ENCODE measurements around the gene GPX1.

DNA sequence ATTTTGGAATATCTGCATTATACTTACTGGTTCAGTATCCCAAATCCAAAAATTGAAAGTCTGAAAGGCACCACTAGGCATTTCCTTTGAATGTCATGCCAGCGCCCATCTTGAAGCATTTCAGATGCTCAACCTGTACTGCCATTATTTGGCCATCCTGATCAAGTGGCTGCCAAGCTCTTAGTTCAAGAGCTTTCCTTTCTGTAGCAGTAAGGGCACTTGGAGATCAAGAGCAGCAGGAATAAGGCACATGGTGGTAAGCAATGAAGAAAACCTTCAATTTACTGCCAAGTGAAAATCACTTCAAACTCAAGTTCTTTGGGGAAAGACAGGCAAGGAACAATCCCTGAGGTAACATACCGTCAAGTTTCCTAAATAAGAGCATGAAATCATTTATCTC, 43.6 kb upstream of the GPX1 start:
- TF ChIP-seq, protein P1, sequence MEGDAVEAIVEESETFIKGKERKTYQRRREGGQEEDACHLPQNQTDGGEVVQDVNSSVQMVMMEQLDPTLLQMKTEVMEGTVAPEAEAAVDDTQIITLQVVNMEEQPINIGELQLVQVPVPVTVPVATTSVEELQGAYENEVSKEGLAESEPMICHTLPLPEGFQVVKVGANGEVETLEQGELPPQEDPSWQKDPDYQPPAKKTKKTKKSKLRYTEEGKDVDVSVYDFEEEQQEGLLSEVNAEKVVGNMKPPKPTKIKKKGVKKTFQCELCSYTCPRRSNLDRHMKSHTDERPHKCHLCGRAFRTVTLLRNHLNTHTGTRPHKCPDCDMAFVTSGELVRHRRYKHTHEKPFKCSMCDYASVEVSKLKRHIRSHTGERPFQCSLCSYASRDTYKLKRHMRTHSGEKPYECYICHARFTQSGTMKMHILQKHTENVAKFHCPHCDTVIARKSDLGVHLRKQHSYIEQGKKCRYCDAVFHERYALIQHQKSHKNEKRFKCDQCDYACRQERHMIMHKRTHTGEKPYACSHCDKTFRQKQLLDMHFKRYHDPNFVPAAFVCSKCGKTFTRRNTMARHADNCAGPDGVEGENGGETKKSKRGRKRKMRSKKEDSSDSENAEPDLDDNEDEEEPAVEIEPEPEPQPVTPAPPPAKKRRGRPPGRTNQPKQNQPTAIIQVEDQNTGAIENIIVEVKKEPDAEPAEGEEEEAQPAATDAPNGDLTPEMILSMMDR (IDR thresholded peaks at IDR 0.05) = no peak
- no peak for TF ChIP-seq POLR2A (IDR thresholded peaks at IDR 0.05)
